HG03175 (cell line): ENCODE results near the gene AGBL5.

Experiments used
- ATAC-seq: cut with Tn5 transposase; IDR thresholded peaks from one replicate; pipeline ENCODE4 v1.9.1; 2021; ENCODE audit warnings: mild to moderate bottlenecking, moderate library complexity; ENCODE audit not compliant: unreplicated experiment

The AGBL5 gene

DNA sequence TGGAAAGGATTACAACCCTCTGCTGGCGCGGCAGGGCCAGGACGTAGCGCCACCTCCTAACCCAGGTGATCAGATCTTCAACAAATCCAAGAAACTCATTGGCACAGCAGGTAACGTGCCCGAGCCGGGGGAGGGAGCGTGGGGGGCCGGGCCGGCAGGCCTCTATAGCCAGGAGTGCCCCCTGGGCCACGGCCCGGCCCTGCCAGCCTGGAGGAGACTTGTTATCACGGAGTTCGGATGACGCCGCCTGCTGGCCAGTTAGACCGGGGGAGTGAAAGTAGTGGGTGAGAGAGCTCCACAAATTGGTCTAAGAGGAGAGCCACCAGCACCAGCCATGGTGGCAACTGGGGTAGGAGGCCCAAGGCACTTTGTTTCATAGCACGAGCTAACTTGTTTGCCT lies 27.3 kb upstream of the AGBL5 start:
- ATAC-seq = no peak

DNA sequence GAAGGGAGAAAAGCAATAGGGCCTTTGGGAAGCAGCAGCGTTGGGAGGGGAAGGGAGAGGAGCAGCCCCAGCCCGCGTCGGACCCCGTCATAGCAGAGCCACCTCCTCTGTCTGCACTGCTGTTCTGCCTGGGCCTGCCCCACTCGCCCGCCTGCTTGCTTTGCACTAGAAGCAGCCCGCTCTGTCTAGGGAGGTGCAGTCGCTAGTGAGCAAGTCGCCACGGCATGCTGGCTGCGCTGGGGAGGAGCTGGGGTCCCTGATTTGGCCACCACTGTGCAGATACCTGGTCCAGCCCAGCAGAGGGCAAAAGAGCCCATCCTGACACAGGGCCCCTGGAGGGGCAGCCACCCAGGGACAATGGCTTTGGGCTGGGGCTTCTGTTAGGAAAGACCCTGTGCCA lies 26.7 kb upstream of the AGBL5 start:
- ATAC-seq = no peak

DNA sequence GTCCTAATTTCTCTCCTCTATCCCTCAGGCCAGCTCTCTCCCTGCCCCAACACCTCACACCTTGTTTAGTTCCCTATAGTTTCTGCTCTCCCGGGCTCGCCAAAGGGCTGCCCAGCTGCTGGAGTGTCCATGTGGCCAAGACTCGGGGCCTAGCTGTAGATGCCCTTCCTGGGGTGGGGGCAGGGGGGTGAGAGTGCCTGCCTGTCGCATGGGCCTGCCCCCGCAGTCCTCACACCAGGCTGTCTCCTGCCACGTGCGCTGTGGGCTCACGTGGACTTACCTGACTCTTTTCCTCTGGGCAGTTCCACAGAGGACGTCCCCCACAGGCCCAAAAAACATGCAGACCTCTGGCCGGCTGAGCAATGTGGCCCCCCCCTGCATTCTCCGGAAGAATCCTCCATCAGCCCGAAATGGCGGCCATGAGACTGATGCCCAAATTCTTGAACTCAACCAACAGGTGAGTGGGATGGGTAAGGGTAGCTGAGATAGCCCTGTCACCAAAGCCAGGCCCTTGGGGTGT lies 26.1 kb upstream of the AGBL5 start:
- no peak for ATAC-seq

DNA sequence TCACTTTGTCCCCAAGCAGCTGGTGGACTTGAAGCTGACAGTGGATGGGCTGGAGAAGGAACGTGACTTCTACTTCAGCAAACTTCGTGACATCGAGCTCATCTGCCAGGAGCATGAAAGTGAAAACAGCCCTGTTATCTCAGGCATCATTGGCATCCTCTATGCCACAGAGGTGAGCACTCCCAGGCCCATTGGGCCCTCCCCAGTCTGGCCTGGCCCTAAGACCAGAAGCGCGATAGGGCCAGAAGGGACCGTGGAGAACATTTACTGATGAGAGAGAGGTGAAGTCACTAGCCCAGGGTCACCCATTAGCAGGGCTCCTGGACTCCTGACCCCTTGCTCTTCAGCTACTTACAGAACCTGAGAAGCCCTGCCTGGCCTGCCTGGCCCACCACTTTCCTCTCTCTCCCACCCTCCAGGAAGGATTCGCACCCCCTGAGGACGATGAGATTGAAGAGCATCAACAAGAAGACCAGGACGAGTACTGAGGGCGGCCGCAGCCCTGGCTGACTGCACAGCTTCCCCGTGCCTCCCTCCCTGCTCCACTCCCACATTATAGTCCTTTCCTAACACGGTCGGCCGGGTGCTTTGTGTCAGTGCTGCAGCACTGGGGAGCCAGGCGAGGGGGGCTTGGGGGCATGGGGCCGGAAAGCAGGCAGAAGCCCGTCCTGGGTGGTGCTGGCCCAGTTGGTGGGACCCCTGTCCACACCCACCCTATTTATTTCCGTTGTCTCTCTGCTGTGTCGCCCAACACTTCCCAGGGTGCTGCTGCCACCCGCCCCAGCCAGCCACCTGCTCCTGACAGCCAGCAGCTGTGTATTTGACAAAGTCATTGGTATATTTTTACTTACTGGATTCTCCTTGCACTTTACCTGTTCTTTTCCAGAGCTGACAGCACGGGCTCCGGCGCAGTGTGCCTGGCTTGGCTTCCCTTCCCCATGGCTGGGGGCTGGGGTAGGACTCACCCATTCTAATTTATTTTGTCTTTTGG lies 25.3 kb upstream of the AGBL5 start:
- ATAC-seq = no peak

DNA sequence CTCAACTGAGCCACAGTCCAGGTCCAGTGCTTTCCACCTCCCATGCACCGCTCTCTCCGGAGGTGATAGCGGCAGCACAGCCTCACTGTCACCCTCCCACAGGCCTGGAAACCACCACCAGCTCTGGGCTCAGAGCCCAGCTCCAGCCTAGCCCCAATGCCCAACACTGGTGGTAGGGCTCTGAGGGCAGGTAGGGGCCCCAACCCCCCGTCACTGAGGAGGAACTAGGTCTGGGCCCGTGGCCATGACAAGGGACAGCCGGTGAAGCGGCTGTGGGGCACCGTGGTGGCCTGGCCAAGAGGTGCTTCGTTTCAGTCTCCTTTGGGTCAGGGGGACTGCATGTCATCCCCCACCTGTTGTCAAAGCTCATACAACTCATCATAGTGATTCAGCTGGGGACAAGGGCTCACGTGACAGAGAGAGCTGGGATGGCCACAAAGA lies 24.2 kb upstream of the AGBL5 start:
- ATAC-seq = no peak

DNA sequence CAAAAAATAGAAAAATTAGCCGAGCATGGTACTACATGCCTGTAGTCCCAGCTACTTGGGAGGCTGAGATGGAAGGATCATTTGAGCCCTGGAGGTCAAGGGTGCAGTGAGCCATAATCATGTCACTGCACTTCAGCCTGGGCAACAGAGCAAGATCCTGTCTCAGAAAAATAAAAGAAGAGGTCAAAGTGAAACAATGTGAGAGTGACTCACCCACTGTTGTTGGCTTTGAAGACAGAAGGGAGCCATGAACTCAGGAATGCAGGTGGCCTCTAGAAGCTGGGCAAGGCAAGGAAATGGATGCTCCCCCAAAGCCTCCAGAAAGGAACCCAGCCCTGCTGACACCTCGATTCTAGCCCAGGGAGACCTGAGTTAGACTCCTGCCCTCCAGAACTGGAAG lies 22.4 kb upstream of the AGBL5 start:
- no peak for ATAC-seq

DNA sequence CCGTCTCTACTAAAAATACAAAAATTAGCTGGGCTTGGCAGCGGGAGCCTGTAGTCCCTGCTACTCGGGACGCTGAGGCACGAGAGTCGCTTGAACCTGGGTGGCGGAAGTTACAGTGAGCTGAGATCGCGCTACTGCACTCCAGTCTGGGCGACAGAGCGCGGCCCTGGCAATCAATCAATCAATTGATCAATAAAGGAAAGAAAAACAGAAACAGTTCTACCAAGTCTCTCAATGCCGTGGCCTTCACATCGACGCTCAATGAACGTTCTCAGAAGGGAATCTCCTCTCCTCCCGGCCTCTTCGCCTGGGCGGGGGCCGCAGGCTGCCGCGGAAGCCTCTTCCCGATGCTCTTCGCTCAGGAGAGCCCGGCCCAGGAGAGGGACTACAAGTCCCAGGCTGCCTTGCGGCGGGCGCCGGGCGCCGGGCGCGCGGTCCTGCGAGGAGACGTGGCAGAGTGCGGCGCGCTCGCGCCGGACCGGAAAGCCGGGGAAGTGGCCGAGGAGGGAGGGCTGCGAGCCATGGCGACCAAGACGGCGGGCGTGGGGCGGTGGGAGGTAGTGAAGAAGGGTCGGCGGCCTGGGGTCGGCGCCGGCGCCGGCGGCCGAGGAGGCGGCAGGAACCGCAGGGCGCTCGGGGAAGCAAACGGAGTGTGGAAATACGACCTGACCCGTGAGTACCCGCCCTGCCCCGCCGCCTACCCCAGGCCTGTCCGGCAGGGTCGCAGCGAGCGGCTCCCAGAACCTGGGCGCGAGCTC lies 18.8 kb upstream of the AGBL5 start, which contains the start of gene TMEM214:
TMEM214 (plus strand) TSS at position 471 of the 758 bp plus-strand sequence; CDS start at position 522, 51 bp downstream.
- peak; percentile 95 for ATAC-seq

DNA sequence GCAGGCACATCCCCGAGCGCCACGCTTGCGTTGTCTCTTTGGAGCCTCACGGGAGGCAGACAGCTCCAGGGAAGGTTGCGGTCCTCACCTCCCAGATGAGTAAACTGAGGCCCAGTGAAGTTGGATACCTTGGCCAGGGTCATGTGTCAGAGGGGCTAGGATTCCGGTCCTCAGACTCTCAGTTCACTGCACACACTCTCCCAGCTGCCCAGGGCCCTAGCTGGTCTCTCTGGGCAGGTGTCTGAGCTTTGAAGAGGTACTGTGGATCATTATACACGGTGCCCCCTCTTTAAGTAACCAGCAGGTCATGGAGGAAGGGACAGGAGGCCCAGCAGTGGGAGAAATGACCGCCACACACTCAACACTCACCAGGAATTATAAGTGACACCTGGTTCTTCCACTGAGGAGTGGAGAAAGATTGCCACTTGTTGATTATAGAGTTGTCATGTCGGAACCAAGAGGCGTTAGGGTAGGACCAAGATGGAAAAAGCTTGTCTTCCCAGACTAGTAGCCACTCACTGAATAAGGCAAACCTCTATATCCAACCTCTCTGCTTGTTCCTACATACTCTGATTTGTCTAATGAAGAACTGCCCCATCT lies 18.1 kb upstream of the AGBL5 start:
- no peak for ATAC-seq

DNA sequence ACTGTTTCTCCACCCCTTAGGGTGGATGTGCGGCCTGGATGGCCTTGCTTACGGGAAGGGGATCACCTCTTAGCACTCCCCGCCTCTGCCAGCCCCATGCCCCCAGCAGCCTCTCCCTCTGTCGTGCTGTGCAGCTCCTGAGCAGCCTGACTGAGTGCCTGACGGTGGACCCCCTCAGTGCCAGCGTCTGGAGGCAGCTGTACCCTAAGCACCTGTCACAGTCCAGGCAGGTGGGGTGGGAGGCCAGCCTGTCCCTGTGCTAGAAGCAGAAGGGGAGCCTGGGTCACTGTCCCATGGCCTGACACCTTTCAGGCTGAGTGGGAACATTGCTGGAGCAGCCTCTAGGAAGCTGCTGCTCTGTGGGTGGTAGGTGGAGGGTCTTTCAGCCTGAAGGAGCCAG lies 13.5 kb upstream of the AGBL5 start:
- no peak for ATAC-seq

DNA sequence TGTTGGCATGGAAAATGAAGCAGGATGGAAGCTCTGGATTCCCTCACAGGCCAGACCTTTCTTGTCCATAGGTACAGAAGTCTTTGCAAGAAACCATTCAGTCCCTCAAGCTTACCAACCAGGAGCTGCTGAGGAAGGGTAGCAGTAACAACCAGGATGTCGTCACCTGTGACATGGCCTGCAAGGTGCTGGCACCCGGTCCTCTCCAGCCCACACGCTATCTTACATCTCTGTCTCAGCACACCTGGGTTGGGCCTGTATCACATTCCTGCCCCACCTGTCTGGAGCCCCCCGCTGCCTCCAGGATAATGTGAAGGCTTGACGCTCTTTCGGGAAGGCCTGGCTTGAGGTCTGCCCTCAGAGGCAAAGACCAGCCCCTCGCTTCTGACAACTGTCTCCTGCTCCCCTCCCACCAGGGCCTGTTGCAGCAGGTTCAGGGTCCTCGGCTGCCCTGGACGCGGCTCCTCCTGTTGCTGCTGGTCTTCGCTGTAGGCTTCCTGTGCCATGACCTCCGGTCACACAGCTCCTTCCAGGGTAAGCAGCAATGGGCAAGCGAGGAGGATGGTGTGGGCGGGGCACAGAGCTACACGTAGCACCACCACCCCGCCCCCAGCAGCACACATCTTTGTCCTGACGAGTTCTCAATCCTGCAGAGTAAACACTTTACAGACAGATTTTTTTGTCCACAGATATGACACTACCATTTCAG lies 12.7 kb upstream of the AGBL5 start:
- ATAC-seq = no peak

DNA sequence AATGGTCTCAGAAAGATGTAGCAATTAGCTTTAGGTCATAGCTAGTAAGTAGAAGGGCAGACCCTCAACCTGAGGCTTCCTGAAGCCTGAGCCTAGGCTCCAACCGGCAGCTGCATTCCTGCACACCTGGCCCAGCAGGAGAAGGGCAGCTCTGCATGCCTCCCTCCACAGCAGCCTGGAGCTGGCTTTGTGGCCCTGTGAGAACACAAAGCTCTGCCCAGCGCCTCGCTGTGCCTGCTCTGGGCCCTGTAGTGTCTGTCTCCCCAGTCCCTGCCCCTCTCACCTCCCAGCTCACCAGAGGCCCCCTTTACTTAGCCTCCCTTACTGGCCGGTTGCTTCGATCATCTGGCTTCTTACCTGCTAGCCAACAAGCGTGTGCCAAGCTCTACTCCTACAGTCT lies 12.0 kb upstream of the AGBL5 start:
- no peak for ATAC-seq

DNA sequence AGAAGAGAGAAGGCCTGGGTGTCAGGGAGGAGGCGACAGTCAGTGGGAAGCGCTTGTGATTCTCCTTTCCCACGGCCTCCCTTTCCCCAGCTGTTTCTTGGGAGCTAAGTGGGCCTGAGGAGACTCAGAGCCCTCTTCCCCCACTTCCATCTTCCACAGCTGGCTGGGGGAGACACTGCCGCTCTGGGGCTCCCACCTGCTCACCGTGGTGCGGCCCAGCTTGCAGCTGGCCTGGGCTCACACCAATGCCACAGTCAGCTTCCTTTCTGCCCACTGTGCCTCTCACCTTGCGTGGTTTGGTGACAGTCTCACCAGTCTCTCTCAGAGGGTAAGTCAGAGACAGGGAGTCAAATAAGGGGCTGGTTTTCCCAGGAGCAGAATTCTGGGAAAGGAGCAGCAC lies 11.6 kb upstream of the AGBL5 start:
- no peak for ATAC-seq

DNA sequence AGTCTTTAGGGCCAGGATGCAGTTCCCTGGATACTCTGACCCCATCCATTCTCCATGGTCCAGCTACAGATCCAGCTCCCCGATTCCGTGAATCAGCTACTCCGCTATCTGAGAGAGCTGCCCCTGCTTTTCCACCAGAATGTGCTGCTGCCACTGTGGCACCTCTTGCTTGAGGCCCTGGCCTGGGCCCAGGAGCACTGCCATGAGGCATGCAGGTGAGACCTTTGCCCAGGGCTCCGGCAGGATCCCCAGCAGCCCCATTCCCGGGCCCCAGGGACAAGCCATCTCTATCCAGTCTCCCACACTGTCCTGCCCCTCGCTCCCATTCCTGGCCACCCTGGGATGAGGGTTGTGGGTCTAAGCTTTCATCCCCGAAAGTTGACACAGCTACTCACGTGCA lies 11.2 kb upstream of the AGBL5 start:
- no peak for ATAC-seq

DNA sequence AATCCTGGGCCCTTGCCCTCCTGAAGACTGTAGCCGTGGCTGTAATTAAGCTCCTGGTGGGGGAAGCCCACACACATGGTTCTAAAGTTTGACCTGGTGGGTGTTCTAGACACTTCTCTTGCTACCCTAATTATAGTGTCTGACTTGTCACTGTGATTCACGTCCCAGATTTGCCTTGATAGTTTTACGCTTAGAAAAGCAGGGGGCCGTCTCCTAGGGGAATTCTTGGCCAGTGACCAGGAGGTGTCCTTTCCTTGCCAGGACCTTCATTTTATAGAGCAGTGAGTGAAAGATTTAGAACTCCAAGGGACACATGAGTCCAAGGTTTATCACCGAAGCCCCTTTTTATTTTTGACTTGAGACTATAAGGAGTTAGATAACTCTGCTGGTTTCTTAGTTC lies 9.7 kb upstream of the AGBL5 start:
- no peak for ATAC-seq

DNA sequence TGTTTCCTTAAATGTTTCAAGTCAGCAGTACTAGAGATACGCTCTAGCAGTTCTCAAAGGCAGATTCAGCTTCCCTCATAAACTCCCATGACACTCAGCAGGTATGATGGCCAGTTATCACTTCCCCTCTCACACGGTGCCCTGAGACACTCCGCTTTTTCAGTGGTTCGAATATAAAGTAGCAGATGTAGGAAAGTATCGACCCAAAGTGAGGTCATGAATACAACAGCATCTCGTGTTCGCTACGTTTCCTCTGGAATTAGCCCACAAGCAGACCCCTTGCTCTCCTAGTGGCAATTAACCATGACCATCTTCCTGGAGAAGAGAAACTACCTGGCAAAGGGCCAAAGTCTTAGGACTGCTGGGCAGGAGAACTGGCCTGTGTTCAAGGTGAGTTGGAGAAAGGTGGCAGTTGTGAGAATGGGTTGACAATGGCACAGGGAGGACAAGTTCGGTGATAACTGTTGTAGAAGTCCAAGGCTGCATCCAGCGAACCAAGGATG lies 9.3 kb upstream of the AGBL5 start:
- ATAC-seq = no peak

DNA sequence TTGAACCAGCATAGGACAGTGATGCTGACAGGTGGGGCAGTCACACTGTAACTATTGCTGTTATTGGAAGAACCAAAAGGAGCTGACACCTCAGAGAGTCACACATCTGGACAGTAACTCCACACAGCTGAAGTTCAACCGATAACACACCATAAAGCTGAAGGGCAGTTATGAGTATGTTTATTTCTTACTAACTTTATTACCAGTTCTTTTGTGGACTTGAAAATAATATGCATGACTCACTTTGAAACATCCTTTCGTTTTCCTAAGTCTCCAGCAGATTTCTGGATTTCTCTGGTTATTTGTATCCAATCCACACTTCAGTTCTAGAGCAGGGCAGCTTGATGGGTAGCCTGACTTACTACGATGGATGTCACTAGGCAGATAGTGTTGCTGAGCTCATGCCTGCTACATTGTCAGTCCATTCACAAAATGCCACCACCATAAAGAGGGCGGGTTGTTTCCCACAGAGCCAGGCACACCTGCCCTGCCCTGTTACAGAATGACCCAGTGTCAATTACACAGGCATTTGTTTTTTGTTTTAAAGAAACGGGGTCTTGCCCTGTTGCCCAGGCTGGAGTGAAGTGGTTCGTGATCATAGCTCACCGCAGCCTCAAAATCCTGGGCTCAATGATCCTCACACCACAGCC lies 8.4 kb upstream of the AGBL5 start:
- no peak for ATAC-seq

DNA sequence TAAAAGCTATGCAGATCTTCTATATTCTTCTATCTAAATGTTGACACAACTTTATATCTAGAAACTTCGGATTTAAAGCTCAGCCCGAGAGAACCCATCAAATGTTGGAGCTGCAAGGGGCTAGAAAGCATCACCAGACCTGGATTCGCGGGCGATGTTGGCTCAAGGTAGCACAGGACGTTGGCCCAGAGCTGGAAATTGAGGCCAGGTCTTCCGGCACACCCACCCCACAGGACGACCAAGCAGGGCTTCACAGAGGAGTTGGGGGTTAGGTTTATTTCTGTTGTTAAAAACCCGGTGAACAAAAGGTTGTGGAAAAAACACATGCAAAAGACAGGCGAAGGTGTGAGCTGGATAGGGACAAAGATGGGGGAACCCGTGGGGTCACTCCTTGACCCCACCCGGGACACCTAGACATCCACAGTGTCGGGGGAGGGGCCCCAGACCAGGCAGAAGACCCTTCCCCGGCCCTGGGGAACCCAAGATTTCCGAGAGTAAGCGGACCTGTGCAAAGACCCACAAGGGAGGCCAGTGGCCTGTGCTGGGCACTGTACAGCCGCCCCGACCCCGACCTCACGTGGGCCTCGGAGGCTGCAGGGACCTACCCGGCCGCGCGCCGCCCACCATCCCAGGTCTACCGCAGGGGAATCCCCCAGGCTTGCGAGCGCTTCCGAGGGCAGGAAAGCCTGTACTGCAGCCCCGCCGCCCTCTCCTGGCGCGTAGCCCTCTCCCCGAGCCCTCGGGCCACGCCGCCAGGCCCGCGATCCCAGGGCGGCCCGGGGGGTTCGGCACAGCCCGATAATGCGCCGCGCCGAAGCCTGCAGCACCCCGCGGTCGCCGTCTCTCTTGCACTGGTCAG lies 1.8 kb upstream of the AGBL5 start:
- ATAC-seq = peak; percentile 6

DNA sequence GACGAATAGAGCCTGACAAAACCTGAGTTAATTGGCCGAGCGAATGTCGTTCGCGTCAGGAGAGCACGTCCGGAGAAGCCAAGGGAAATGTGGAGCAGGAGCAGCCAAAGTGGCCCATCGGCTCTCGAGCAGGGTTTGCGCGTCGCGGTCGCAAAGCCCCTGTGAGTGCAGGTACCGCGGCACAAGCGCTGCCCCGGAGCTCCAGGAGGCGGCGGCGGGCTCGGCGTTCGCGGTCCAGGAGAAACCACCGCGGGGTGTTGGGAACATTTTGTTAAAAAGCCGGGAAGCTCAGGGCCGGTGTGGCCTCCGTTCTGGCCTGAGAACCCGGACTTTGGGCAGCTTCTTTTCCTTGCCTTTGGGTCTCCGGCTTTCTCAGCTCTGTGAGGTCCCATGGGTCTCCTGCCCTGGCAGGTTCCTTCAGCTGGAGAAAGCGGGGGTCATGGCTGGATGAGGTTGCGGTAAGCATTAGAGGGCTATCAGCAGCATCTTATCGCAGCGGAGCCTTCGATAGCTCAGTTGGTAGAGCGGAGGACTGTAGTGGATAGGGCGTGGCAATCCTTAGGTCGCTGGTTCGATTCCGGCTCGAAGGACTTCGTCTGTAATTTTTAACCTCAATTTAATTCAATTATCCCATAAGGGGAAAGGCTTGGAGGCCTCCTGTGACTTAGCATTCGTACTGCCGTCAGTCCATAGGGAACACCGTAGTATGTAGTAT lies 1.0 kb upstream of the AGBL5 start:
- peak; percentile 59 for ATAC-seq
